ENCODE results near the gene TCAP.

The TCAP gene

GRCh38 chr17:39715375-39716072 lies 50.4 kb downstream of the TCAP start:
- H3K4me1 ChIP-seq (ENCODE audit: control insufficient read depth in 2 of 2, insufficient read depth in 2 of 2, low read length in 2 of 2), result peaks cover 25 to 26% of the 10 kb centered on the region in 2 donors
- no peaks in the 10 kb centered on the region for H3K27me3 ChIP-seq (ENCODE audit: control insufficient read depth in 2 of 2, insufficient read depth in 2 of 2, low read length in 2 of 2)
- H3K27ac ChIP-seq (ENCODE audit: low read depth in 2 of 2, low read length in 2 of 2), result peak overlapping the region; percentile 87 to 92
- H3K4me3 ChIP-seq (ENCODE audit: low read length in 2 of 2), result no peak overlapping the region
- no peaks in the 10 kb centered on the region for H3K9me3 ChIP-seq (ENCODE audit: control insufficient read depth in 2 of 2, low read length in 2 of 2)
- H3K9ac ChIP-seq (ENCODE audit: low read depth in 1 of 2, low read length in 2 of 2), result peak overlapping the region; percentile 24 to 75
- H3K36me3 ChIP-seq (ENCODE audit: control insufficient read depth in 2 of 2, insufficient read depth in 2 of 2, low read length in 2 of 2), result peaks cover 35 to 61% of the 10 kb centered on the region in 2 donors
